Neutrophil (primary cell): ENCODE measurements around the gene CA10.

Experiments
- H3K27ac ChIP-seq: fragments of 200-600 bp; sonication (generic); 2 replicates; pipeline ENCODE4 v1.5.1; 2016; ENCODE audit warnings: mild to moderate bottlenecking, moderate library complexity
- H3K27me3 ChIP-seq: fragments of 200-600 bp; sonication (generic); 2 replicates; pipeline ENCODE4 v1.6.0; 2016; ENCODE audit warnings: mild to moderate bottlenecking
- H3K36me3 ChIP-seq: fragments of 200-600 bp; sonication (generic); 2 replicates; pipeline ENCODE4 v1.5.1; 2017
- H3K4me1 ChIP-seq, 2 experiments: fragments of 200-600 bp in 1 of 2; sonication (generic) in 1 of 2; 1 replicate in 1 of 2; 2 replicates in 1 of 2; pipeline versions ENCODE4 v1.5.1 to v1.6.1; 2013 to 2016; ENCODE audit warnings: low read depth in 1 of 2, low read length in 1 of 2, mild to moderate bottlenecking in 1 of 2, moderate library complexity in 1 of 2; ENCODE audit not compliant: control insufficient read depth in 1 of 2, insufficient read depth in 1 of 2
- H3K4me3 ChIP-seq, 2 experiments: fragments of 200-600 bp in 1 of 2; sonication (generic) in 1 of 2; 1 replicate in 1 of 2; 2 replicates in 1 of 2; pipeline ENCODE4 v1.5.1; 2013 to 2016; ENCODE audit warnings: low read depth in 1 of 2, low read length in 1 of 2, mild to moderate bottlenecking in 1 of 2, moderate library complexity in 1 of 2
- H3K9me3 ChIP-seq: fragments of 200-600 bp; sonication (generic); 2 replicates; pipeline ENCODE4 v1.5.1; 2016
- CTCF ChIP-seq: fragments of 200-600 bp; sonication (generic); IDR thresholded peaks from 2 replicates; pipeline ENCODE4 v1.5.1; 2016; ENCODE audit warnings: antibody characterized with exemption

Gene CA10

DNA sequence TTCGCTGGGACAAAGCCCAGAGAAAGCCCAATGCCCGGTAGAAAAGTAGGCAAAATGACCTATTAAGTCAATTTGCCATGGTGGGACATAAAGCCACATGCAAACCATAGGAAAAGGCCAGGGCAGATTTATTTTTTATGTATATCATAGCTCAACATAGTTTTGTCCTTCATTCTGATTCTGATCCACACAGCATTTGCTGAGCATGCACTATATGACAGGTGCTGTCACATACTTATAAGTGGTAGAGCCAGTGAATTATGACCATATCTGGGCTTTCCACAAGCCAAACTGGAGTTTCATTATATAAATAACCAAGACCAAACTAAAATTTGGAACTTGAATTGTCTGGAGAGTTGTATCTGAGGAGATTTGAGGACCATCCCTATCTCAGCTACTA is 74.3 kb downstream of the CA10 start:
- H3K4me1 ChIP-seq: no peaks in the 10 kb centered on the region
- H3K36me3 ChIP-seq: no peaks in the 10 kb centered on the region
- no peak overlapping the region for H3K27ac ChIP-seq
- H3K27me3 ChIP-seq: no peaks in the 10 kb centered on the region
- TF ChIP-seq CTCF: no peak
- H3K9me3 ChIP-seq: no peaks in the 10 kb centered on the region
- H3K4me3 ChIP-seq: no peak overlapping the region

DNA sequence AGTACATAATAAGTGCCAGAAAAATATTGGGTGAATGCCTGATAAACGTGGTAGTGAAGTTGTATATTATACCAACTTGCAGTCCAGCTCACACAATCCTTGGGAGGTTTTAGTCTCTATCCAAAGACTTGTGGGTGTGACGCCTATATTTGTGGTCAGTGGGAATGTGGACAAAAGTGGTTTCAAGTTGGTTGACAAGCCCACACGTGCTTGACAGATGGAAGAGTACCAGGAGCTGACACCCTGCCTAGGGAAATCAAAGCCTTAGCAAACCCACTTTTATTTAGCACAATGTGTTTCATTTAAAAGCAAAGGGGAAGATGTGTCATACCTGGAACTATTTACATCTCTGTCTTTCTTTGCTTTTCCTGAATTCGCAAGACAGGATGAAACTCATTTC is 79.0 kb downstream of the CA10 start:
- Histone ChIP-seq H3K4me1 (no peaks in the 10 kb centered on the region), H3K9me3 (no peaks in the 10 kb centered on the region), H3K27ac (no peak overlapping the region), H3K4me3 (no peak overlapping the region), H3K27me3 (no peaks in the 10 kb centered on the region), H3K36me3 (no peaks in the 10 kb centered on the region)
- TF ChIP-seq CTCF: no peak

DNA sequence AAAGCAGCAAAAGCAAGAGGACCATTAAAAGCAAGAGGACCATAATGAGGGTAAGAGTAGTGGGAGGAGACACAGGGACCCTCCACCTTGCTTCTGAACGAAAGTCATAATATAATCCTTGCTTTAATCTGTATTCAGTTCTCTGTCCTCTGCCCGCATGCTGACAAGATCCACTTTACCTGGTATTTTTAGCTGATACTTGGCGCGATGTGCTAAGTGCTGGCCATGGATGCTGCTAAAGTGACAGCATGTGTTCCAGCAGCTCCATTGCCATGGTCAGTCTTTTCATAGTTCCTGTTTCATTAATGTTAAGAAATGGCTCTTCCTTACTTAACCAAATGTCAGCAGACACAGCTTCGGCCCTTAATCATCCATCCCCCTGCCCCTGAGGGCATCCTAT is 86.8 kb downstream of the CA10 start:
- H3K27me3 ChIP-seq: no peaks in the 10 kb centered on the region
- no peaks in the 10 kb centered on the region for H3K36me3 ChIP-seq
- H3K27ac ChIP-seq: no peak overlapping the region
- no peaks in the 10 kb centered on the region for H3K9me3 ChIP-seq
- H3K4me1 ChIP-seq: no peaks in the 10 kb centered on the region
- TF ChIP-seq CTCF: no peak
- no peak overlapping the region for H3K4me3 ChIP-seq

DNA sequence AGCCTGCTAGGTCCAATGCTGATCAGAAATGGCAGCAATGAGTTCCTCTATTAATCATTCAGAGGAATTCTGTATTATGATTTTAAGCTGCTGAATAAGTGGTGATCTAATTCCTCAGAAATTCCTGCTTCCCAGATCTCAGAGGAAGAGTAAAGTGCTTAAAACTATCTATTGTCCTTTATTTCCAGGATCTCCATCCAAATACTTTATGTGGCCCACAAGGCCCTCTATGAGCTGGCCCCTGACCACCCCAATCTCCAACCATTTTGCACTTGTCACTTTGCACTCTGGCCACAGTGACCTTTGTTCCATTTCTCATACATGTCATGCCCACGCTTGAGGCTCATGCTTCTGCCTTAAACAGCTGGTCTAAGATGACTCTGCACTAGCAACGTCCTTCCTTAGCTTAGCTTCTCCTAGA is 93.7 kb downstream of the CA10 start:
- no peak overlapping the region for H3K27ac ChIP-seq
- no peaks in the 10 kb centered on the region for H3K27me3 ChIP-seq
- H3K9me3 ChIP-seq: no peaks in the 10 kb centered on the region
- no peaks in the 10 kb centered on the region for H3K36me3 ChIP-seq
- no peak for TF ChIP-seq CTCF
- no peaks in the 10 kb centered on the region for H3K4me1 ChIP-seq
- no peak overlapping the region for H3K4me3 ChIP-seq

- H3K27ac ChIP-seq: no peak overlapping the region
- H3K27me3 ChIP-seq: no peaks in the 10 kb centered on the region
- TF ChIP-seq CTCF: no peak
- no peaks in the 10 kb centered on the region for H3K9me3 ChIP-seq
- H3K36me3 ChIP-seq: no peaks in the 10 kb centered on the region
- H3K4me3 ChIP-seq: no peak overlapping the region
- no peaks in the 10 kb centered on the region for H3K4me1 ChIP-seq
Observed at GRCh38 chr17:52049496-52049895, 109.0 kb downstream of the CA10 start.

DNA sequence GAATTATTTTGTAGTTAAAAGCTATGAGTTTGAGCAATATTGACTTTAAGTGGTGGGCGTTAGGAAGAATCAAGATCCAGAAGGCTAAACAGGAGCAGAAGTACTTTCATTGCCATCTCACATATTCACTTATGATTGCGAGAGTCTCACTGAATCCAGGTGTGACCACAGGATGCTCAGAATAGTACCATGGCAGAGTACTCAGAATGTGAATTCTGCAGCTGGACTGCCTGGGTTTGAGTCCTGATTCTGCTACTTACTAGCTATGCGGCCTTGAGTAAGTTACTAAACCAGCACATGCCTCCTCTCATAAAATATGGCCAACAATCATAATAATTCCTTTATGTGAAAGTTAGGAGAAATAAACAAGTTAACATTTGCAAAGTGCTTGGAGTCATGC is 109.5 kb downstream of the CA10 start:
- no peak overlapping the region for H3K27ac ChIP-seq
- H3K27me3 ChIP-seq: no peaks in the 10 kb centered on the region
- H3K4me1 ChIP-seq: no peaks in the 10 kb centered on the region
- H3K9me3 ChIP-seq: no peaks in the 10 kb centered on the region
- no peaks in the 10 kb centered on the region for H3K36me3 ChIP-seq
- no peak overlapping the region for H3K4me3 ChIP-seq
- no peak for TF ChIP-seq CTCF
